ENCODE results near the gene LIN28B.
A peak's percentile ranks its signal among the peaks of the same experiment; 100 is the strongest.
"Not testable (repeated sequence)": the region's sequence is repeated elsewhere in the genome, so short reads cannot be mapped to it uniquely, and the experiment has no call there.

LIN28B gene, protein sequence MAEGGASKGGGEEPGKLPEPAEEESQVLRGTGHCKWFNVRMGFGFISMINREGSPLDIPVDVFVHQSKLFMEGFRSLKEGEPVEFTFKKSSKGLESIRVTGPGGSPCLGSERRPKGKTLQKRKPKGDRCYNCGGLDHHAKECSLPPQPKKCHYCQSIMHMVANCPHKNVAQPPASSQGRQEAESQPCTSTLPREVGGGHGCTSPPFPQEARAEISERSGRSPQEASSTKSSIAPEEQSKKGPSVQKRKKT

DNA sequence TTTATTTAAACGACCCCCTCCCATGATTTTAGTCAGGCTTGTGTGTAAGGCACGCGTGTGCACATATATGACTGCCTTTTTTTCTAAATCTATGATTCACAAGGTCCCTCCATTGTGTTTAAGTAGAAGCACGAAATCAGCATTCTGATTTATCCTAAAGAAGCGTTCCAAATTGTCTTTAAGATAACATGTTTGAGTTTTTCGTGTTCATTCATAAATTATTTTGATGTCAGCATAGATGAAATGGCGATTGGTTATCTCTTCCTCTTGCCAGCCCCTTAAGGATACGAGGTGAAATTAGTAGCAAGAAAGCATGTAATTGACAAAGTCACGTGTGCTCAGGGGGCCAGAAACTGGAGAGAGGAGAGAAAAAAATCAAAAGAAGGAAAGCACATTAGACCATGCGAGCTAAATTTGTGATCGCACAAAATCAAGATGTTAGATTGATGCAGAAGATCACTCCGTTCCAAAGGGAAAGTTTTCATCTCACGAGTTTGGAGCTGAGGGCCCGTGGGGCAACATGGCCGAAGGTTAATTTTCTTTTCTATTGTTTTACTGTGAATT, at the start of gene LIN28B:
TSS of gene LIN28B (plus strand) at position 377 of the 564 bp plus-strand sequence. CDS start at position 521, 144 bp downstream.
- no peak for DNase-seq

DNA sequence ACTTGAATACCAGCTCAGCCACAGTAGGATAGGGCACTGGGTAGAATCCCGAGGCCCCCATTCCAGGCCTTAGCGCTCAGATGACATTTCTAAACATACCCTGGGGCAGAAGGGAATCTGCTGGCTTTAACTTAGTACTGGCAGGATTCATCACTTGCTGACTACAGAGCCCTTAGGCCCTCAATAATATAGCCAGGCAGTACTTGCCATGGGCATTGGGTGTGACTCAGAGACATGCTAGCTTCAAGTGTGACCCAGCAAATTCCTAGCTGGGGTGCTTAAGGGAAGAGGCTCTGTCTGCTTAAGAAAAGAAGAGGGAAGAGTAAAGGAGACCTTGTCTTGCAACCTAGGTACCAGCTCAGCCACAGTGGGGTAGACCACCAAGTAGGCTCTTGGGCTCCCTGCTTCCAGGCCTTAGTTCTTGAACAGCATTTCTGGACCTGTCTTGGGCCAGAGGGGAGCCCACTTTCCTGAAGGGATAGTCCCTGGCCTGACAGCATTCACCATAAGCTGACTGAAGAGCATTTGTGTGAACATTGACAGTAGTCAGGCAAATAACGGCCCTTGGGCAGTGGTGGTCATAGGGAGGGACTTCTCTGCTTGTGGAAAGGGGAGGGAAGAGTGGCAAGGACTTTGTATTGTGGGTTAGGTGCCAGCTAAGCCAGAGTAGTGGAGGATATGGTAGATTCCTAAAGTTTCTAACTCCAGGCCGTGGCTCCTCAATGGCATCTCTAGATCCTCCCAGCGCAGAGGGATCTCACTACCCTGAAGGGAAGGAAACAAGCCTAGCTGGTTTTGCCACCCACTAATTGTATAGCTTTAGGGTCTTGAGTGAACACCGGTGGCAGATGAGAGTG, 48.6 kb upstream of the LIN28B start:
- no peak for DNase-seq

DNA sequence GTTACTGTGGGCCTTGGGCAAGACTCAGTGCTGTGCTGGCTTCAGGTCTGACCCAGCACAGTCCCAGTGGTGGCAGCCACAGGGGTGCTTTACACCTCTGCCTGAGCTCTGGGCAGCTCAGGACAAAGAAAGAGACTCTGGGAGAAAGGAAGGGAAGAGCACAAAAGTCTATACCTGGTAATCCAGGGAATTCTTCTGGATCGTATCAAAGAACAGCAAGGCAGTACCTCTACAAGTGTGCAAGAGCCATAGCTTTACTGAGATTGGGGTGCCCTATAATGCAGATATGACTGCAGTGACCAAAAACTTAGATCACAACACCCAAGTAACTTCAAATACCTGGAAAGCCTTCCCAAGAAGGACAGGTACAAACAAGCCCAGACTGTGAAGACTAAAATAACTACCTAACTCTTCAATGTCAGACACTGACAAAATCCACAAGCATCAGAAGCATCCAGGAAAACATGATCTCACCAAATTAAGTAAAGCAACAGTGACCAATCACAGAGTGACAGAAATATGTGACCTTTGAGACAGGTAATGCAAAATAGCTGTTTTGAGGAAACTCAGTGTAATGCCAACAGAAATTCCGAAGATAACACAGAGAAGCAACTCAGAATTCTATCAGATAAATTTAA, 47.9 kb upstream of the LIN28B start:
- DNase-seq: no peak

DNA sequence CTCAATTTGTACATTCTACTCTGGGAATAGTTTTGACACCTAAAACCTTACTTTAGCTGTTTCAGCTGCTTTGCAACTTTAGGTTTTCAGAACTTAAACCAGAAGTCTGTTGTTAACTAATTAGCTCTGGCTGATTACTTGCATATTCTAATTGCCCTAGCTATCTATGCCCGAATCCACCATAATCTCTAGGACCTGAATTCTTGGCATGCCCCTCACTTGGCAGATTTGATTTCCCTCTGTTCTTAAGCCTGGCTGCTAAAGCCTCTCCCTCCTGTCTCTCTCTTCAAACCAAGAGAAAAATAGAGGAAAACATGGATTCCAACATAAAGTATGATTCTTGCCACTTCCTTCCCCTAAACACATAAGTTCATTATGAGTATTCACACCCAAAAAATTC, 35.0 kb upstream of the LIN28B start:
- DNase-seq: no peak

DNA sequence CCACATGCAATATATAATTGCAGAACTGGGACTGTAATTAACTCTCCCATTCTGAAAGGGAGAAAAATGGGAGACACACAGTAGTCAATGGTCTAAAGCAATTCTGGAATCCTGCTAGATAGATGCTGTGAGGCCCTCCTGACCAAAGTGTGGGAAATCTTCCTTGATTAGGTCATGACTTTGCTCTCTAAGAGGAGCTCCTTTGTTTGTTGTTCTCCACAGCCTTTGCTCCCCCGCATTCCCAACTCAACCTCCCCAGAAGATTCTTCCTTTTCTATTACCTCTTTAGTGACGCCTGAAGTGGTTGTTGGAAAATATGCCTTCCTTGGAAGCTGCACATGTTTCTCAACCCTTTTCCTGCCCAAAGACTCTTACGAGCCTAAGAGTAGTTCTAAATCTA, 28.8 kb upstream of the LIN28B start:
- no peak for DNase-seq

DNA sequence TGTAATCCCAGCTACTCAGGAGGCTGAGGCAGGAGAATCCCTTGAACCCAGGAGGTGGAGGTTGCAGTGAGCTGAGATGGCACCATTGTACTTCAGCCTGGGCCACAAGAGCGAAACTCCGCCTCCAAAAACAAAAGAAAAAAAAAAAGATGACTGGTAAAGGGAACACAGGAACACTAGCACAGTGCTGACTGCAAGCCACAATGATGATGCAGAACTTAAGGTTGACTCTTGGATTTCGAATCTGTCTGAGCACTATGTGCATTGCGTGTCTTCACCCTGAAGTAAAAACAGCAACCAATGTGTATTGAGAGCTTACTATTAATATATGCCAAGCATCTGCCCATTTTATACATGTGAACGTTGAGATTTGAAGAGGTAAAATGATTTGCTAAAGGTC, 27.6 kb upstream of the LIN28B start:
- DNase-seq: no peak

DNA sequence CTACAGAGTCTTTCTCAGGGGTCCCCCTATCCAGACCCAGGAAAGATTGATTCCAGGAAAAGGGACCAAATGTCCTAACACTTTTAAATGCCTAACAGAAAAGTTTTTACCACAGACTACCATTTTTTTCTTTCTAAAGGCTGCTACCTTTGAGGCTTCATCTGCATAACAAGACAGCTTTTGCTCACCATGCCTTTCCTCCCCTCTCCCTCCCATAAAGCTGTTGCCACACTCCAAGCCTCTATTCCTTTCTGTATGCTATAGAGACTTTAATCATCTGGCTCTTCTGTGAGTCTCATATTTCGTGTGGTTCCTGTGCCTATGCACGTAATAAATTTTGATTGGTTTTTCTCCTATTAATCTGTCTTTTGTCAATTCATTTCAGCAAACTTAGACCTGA, 26.0 kb upstream of the LIN28B start:
- DNase-seq: no peak

DNA sequence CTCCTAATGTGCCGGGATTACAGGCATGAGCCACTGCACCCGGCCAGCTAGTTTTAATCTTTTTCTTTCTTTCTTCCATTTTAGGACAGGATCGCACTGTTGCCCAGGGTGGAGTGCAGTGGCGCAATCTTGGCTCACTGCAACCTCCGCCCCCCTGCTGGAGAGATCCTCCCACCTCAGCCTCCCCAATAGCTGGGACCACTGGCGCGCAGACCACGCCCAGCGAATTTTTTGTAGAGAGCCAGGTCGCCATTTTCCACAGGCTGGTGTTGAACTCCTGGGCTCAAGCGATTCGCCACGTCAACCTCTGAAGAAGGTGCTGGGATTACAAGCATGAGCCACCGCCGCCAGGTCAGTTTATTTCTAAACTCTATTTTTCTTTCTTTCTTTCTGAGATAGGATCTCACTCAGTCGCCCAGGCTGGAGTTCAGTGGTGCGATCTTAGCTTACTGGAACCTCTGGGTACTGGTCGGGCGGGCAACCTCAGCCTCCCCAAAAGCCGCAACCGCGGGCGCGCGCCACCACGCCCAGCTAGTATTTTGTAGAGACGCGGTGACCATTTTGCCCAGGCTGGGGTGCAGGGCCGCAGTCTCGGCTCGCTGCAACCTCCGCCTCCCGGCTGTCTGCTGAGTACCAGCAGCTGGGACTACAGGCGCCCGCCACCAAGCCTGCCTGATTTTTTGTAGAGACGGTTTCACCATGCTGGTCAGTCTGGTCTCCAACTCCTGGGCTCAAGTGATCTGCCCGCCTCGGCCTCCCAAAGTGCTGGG, 20.0 kb upstream of the LIN28B start:
- no peak for DNase-seq

DNA sequence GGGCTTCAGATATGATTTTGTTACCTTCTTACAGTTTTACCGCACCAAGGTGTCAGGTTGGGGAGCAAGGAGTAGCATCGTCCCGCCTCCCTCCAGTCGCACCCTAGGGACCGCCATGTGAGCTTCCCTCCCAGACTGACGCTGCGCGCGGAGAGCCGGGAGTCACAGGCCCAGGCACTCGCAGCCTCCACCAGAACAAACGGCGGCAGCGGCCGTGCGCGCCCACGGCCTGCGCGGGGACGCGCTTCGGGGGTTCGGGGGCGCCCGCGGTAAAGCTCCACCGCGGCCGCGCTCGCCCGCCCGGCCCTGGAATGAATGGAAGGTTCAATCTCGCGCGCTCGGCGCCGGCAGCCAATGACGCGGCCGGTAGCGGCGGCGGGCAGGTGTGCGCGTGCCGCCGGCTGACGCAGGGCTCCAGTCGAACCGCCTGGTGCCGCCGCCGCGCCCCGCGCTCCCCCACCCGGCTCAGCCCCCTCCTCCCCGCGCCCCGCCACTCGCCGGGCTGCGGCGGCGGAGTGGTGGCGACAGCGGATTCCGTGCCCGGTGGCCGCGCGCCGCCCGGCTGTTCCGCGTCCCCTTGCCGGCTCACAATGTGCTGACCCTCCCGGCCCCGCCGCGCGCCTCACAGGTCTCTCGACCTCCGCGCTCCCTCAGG, 16.5 kb upstream of the LIN28B start:
- no peak for DNase-seq

DNA sequence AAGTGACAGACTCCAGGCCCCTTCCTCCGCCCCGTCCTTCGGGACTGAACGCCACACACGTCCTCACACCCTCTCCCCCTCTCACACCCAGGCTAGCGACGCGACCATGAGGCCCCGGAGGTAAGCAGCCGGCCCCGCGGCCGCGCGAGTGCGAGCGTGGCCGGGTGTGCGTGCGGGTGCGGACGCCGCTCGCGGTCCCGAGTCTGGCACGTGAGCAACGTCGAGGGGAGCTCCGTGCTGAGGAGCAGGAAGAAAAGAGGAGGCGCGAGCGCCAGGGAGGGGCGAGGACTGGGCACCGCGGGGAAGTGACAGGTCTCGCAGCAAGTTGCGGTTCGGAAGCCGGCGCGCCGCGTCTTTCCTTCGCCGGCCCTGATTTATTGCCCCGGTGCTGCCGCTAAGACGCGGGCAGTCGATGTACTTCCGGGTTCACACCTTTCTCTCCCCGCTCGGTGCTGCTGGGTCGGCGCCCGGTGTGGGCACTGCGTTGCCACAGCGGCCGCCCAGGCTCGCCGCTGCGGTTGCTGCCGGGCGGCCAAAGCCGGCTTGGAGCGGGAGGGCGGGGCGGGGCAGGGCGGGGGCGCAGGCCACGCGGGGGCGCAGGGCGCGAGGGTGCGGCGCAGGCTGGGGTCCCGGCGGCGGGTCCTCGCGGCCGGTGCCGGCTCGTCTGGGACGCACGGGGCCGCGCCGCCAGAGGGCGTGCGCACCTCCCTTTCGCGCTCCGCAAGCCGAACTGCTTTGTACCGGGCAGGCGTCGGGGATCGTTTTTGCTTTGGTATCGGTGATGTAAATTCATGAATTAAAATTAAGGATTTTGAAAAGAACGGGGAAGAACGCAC, 15.8 kb upstream of the LIN28B start:
- peak; percentile 31 for DNase-seq

DNA sequence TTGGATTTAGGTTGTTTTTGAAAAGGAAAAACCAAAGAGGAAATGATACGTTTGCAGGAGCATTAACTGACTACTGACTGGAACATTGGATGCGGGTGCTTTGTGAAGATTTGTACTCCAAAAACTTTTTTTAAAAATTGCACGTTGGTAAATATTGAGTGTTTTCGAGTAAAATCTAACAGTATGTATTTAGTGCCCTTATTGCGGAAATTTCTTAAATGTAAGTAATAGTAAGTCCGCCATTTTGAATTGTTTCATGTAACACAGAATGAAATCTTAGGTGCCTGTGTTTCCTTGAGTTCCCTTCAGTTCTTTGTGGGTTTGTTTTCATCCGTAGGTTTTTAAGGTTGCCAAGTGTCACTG, 15.2 kb upstream of the LIN28B start:
- DNase-seq: no peak

DNA sequence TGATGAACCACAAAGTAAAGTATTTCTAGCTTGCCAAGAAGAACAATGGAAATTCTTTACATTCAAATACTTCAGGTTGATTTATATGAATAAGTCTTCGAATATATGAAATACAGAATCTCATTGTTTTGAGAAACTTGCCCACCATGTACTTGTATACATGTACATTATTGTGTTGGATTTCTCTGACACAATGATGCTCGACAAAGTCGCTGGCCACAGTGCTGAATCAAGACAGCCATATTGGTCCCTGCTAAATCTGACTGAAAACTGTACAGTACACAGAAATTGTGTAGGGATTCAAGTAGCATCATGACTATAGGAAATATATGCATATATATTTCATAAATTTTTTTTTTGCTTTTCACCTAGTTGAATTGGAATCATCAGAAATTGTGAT, 13.1 kb upstream of the LIN28B start:
- no peak for DNase-seq

DNA sequence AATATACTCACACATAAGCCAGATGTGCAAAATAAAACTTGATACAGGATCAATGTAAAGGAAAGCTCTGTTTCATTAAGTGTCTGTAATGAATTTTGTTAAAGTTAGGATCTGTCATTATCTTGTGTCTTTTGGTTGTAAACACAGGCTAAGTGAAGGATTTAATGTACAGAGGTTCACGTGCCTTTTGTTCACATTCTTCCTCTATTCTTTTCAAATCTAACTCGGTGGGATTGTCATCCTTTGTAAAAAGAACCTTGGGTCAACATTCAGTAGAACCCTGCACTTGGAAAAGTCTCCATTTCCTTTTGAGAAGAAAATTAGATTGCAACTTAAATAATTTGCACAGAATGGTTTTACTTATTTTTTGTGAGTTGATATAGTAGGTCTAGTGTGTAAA, 7.7 kb upstream of the LIN28B start:
- no peak for DNase-seq

DNA sequence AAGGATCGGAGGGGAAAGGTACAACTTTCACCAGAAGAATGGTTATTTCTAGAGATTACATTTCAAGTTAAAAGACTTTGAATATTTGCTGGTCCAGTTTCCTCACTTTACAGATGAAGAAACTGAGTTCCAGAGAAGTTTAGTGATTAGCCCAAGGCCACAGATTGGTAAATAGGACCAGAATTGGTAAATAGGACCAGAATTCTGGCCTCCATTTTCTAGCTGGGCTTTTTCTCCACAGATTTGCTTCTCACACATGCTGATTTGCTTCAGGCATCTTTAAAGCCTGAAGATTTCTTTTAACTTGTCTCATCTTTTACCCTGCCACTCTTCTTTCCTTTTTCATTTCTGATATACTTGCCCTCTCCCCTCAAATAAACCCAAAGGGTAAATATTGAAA, 5.2 kb upstream of the LIN28B start:
- DNase-seq: no peak

DNA sequence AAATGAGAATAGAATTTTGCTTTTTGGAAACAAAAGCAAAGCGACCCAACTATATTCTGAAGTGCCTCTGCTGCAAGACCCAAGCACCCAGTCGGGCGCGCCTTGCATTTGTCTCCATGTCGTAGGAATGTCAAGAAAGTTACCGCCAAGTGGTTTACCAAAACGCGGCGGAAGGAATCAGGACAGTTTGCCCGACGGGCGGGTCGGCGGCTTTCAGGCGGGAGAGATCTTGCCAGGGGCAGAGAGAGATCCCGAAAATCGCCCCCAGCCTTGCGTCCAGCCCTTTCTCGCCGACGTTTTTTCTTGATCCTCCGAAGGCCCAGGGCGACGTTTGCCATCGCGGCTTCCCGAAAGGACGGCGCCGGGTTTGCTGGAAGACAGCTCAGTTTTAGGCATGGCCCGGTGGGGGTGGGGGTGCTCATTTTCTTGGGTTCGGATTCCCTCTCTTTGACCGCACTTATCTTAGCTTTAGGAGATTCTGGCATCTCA, 4.0 kb upstream of the LIN28B start:
- no peak for DNase-seq

DNA sequence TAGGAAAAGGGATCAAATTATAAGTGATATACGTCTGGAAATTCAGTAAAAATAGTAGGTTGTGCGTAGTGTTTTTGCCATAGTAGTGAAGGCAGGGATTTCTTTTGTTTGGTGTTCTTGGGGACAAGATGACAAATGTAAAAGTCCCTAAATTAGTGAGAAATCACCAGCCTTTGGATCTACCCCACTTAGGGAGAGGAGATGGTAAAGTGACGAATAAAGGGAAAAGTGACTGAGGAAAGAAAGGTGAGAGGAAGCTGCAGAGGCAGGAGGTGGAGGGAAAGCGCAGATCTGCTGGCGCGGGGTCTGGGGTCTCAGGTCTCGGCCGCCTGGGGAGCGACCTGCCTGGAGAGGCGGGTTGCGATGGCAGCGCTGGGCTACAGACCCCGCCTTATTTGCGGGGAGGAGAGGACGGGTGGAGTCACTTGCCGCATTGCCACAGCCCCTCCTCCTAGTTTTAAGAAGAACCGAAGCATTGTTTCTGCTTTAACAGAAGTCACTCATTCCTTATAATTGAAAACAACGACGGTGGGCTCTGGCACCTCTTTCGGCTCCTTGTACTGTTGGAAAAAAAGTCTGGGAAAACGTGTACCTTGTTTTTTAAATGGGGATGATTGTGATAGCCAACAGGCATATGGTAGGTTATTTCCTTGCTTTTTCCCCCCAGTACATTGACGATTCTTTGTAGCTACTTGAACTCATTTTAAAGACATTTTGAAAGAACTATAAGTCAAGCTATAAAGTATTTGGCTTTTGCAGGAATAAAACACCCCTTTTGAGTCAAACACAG, 3.3 kb upstream of the LIN28B start:
- not testable (repeated sequence) for DNase-seq

DNA sequence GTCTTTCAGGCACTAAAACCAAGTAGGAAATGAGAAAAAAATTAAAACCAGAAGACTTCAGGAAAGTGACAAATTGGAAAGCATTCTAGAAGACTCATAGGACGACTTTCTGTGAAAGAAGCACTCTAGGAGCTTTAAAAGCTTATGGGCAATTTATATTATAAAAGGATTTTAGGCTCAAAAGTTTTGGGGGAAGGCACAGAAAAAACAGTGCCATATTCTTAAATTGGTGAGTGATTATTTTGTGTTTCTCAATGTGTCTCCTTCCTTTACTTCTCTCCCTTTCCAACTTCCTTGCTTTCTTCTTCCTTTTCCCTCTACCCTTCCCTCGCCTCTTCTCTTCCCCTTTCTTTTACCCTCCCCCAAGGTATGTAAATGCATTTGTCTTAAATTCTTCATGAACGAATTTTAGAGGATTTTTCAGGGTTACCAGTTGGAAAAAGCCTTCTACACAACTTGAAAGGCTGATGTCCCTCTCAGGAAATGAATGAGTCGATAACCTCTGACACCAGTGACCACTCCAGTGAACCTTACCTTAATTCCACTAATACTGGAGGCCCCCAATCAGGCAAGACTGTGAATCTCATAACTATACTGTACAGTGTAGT, 2.6 kb upstream of the LIN28B start:
- DNase-seq: no peak

DNA sequence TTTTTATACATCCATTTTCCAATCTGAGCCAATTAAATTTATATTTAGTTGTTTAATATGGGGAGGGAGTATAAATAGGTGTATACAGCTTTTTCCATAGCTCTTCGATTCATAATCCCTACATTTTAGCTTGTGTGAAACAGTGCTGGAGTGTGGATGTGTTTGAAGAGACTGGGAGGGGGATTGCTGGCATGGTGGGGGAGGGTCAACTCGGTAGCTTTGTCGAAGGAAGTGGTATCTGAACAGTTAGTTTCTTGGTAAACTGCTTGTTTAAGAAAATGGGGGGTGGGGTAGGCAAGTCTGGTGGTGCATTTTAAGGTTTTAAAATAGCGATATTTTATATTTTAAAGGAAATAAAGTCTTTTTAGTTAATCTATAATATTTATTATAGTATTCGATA, 1.4 kb upstream of the LIN28B start:
- DNase-seq: no peak

DNA sequence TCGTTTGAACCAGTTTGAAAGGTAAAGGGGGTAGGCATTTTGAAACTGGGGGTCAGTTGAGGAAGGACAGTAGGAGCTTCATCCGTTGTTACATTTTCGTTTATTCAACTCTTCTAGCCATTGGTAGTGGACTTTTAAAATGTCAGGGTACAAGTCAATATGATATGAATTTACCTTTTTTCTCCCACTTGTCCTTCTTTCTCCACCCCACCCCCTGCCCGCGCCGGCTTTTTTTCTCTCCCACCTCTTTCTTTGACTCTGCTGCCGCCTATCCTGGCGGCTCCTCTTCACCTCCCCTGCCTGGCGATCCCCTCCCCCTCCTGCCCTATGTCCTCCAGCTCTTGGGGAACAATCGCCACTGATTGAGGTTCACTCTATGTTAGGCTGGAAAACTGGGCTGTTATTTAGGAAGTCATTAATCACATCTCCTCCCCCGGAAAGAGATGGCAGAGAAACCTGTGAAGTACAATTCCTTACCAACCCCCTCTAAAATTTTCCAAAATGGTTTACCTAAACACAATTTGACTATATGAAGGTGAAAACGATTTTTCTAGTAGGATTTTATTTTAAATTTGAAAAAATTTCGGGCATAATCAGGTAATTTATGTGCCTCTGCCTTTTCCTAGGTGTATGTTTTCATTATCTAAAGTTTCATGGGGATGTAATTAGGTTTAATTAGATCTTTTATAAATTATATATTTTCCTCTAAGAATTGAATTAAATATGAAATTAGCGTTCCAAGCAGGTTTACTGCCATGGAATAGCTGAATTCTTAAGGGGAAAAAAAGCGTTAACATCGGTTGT, 778 bp upstream of the LIN28B start:
- DNase-seq: no peak

All from CD4-positive, alpha-beta T cell treated with Interleukin-17A for 4 hours (primary cell).